GM23248 (cell line): Measurements from ENCODE around the gene CUL1. TPM values are rescaled to one million over a fixed set of nuclear protein-coding genes. Genes with fewer than 3 reads are reported as not detected.

Experiments
- DNase-seq: peaks from one replicate; pipeline ENCODE4 v3.0.0-alpha.2; 2015
- H2AFZ ChIP-seq: fragments of 200-600 bp; sonication (generic); 2 replicates; pipeline ENCODE4 v1.6.1; 2016; ENCODE audit warnings: antibody characterized with exemption
- H3F3A ChIP-seq: fragments of 200-600 bp; sonication (generic); 2 replicates; pipeline ENCODE4 v1.6.1; 2016; ENCODE audit warnings: mild to moderate bottlenecking, antibody characterized with exemption, mixed run types; ENCODE audit not compliant: insufficient read depth
- H3K27ac ChIP-seq: fragments of 200-600 bp; sonication (generic); 2 replicates; pipeline ENCODE4 v1.5.1; 2016; ENCODE audit warnings: mild to moderate bottlenecking
- H3K27me3 ChIP-seq: fragments of 200-600 bp; sonication (generic); replicated peaks from 2 replicates; pipeline ENCODE4 v1.6.1; 2016; ENCODE audit warnings: mild to moderate bottlenecking; ENCODE audit not compliant: insufficient read depth
- H3K36me3 ChIP-seq: fragments of 200-600 bp; sonication (generic); 2 replicates; pipeline ENCODE4 v1.6.1; 2016; ENCODE audit warnings: low read depth, mild to moderate bottlenecking
- H3K4me1 ChIP-seq: fragments of 200-600 bp; sonication (generic); 2 replicates; pipeline ENCODE4 v1.6.1; 2016; ENCODE audit warnings: mild to moderate bottlenecking; ENCODE audit not compliant: insufficient read depth
- H3K4me2 ChIP-seq: fragments of 200-600 bp; sonication (generic); one replicate; pipeline ENCODE4 v1.6.1; 2016; ENCODE audit warnings: mild to moderate bottlenecking; ENCODE audit not compliant: unreplicated experiment
- H3K4me3 ChIP-seq: fragments of 200-600 bp; sonication (generic); 2 replicates; pipeline ENCODE4 v1.5.1; 2016; ENCODE audit warnings: mild to moderate bottlenecking
- H3K79me2 ChIP-seq: fragments of 200-600 bp; sonication (generic); 2 replicates; pipeline ENCODE4 v1.6.1; 2016; ENCODE audit warnings: mild to moderate bottlenecking; ENCODE audit not compliant: insufficient read depth
- H3K9ac ChIP-seq: fragments of 200-600 bp; sonication (generic); 2 replicates; pipeline ENCODE4 v1.6.1; 2016; ENCODE audit warnings: mild to moderate bottlenecking
- H3K9me2 ChIP-seq: fragments of 200-600 bp; sonication (generic); 2 replicates; pipeline ENCODE4 v1.6.1; 2016; ENCODE audit warnings: mixed run types, mild to moderate bottlenecking, moderate library complexity; ENCODE audit not compliant: insufficient read depth
- H3K9me3 ChIP-seq: fragments of 200-600 bp; sonication (generic); one replicate; pipeline ENCODE4 v1.6.1; 2017; ENCODE audit warnings: low read depth
- H4K20me1 ChIP-seq: fragments of 200-600 bp; sonication (generic); 2 replicates; pipeline ENCODE4 v1.6.0; 2016; ENCODE audit not compliant: insufficient read depth
- EZH2 ChIP-seq: fragments of 200-600 bp; sonication (generic); IDR thresholded peaks from 2 replicates; pipeline ENCODE4 v1.6.1; 2018; ENCODE audit warnings: antibody characterized with exemption, mild to moderate bottlenecking; ENCODE audit not compliant: insufficient read depth, poor library complexity, severe bottlenecking
- EZH2phosphoT487 ChIP-seq: fragments of 200-600 bp; sonication (generic); IDR thresholded peaks from 2 replicates; pipeline ENCODE4 v1.6.1; 2018; ENCODE audit warnings: antibody characterized with exemption, moderate library complexity, mild to moderate bottlenecking, low read depth; ENCODE audit not compliant: insufficient read depth
- WGBS, 2 experiments: methylation state at CpG; one replicate each; pipeline ENCODE4 v1.1.6; 2015 to 2017; ENCODE audit warnings: low lambda C conversion rate in 2 of 2, low coverage in 1 of 2; ENCODE audit errors: missing lambda C conversion rate in 2 of 2; 5-methylcytosine and 5-hydroxymethylcytosine counted together
- in situ Hi-C: fragments of 300-500 bp; cut with MboI; formaldehyde crosslinking; loops from 2 replicates; pipeline ENCODE4 v1.15.0; 2020
- polyA plus RNA-seq: library from polyadenylated mRNA; unstranded; fragments of >200 nt; fragmentation: Nextera tagmentation; extraction: Ambion mirVana; gene quantifications from 2 replicates; pipeline ENCODE4 v1.2.1, GENCODE V29; 2016
- total RNA-seq: library from RNA; depleted of rRNA; stranded (reverse); fragments of >200 nt; shearing (Covaris generic); gene quantifications from 2 replicates; pipeline ENCODE4 v1.2.3, GENCODE V29; 2014

The CUL1 gene
- total and polyA plus RNA-seq, 2 experiments from 2014 or later = 49.1 to 52.6 TPM

- Histone ChIP-seq H4K20me1 (no peaks in the 10 kb centered on the region), H3K9ac (no peak overlapping the region), H3K79me2 (peaks cover 21% of the 10 kb centered on the region; the same call in 1 of the 2 replicates), H3K9me2 (no peaks in the 10 kb centered on the region), H3K27ac (no peak overlapping the region), H3K36me3 (peaks cover 45% of the 10 kb centered on the region), H3K27me3 (no peaks in the 10 kb centered on the region), H3K9me3 (no peaks in the 10 kb centered on the region), H2AFZ (no peak overlapping the region), H3K4me3 (no peak overlapping the region), H3F3A (no peaks in the 10 kb centered on the region), H3K4me2 (no peak overlapping the region), H3K4me1 (no peaks in the 10 kb centered on the region)
- in situ Hi-C loops = no loop called here
- peak; percentile 5 for DNase-seq
- TF ChIP-seq EZH2 (no peak), EZH2phosphoT487 (no peak)
These were observed 64.9 kb downstream of the CUL1 start for GRCh38 chr7:148763622-148764021.

GRCh38 chr7:148770004-148770403, 71.3 kb downstream of the CUL1 start:
- in situ Hi-C loops = no loop called here
- Histone ChIP-seq H3K79me2 (peaks cover 18% of the 10 kb centered on the region), H3K9ac (no peak overlapping the region), H2AFZ (no peak overlapping the region), H4K20me1 (no peaks in the 10 kb centered on the region), H3K4me1 (peaks cover 17% of the 10 kb centered on the region), H3F3A (peaks cover 42% of the 10 kb centered on the region), H3K27ac (no peak overlapping the region), H3K4me2 (no peak overlapping the region), H3K36me3 (peaks cover 31% of the 10 kb centered on the region), H3K9me3 (no peaks in the 10 kb centered on the region), H3K27me3 (no peaks in the 10 kb centered on the region), H3K9me2 (no peaks in the 10 kb centered on the region), H3K4me3 (no peak overlapping the region)
- 80 to 82% methylated on average over 6 of the region's 6 CpGs for WGBS, 2 experiments
- TF ChIP-seq EZH2phosphoT487 (no peak), EZH2 (no peak)
- DNase-seq = no peak

DNA sequence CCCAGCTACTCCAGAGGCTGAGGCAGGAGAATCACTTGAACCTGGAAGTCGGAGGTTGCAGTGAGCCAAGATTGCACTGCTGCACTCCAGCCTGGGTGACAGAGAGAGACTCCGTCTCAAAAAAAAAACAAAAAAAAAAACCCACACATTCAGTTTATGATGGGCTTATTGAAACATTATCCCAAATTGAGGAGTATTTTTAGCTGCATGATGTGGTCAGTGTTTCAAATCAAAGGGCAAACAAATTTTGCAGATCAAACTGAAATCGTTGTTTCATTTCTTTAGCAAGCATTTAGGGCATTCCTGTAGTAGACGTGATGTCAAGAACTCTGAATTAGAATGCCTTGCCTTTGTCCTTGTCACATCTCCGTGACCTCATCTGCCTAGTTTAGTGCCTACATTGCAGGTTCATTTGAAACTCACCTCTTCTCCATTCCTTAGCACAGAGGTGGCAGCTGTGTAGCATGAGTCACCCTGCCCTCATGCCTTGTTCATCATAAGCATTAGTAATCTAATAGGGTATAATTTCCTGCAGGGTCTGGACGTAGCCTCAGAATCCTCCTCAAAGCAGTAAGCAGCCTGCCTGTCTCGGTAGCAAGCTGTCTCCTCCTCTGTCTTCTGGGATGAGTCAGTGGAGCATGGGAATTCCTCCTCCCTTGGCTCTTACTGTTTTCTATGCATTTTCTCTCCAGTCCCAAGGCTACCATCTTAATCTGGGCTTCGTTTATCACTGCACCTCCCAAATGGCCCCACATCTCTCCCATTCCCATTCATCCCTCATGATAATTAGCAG, 73.8 kb downstream of the CUL1 start:
- H3K9ac ChIP-seq = peak overlapping the region; percentile 19; the same call in 1 of the 2 replicates
- H3K4me2 ChIP-seq = peak overlapping the region; percentile 49

DNA sequence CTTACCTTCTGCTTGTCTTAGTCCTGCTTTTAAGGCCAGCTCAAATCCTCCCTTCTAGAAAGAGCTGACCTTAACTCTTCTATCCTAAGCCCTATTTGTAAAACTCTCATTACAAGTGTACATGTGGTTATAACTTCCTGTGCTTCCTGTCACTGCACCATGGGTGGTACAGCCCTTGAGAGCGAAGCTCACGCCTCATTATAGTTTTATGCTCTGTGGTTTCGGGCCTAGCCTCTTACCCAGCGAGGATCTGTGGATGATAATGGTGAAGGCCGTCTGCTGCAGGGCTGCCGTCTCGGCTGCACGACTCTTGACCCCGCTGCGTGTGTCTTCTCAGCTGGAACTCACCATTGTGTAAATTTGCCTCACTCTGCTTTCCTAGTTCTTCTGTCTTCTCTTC, 74.6 kb downstream of the CUL1 start:
- H3K4me1 ChIP-seq = peaks cover 17% of the 10 kb centered on the region
- H3K27ac ChIP-seq = peak overlapping the region; percentile 78
- H3K9me3 ChIP-seq = no peaks in the 10 kb centered on the region
- peak overlapping the region; percentile 19; the same call in 1 of the 2 replicates for H3K9ac ChIP-seq
- no peak overlapping the region for H2AFZ ChIP-seq
- H3K36me3 ChIP-seq = peaks cover 28% of the 10 kb centered on the region
- peaks cover 32% of the 10 kb centered on the region for H3K79me2 ChIP-seq
- no peak overlapping the region for H3K4me3 ChIP-seq
- no peaks in the 10 kb centered on the region for H3K27me3 ChIP-seq
- peaks cover 42% of the 10 kb centered on the region for H3F3A ChIP-seq
- no peaks in the 10 kb centered on the region for H4K20me1 ChIP-seq
- DNase-seq = no peak
- H3K9me2 ChIP-seq = no peaks in the 10 kb centered on the region
- in situ Hi-C loops = no loop called here
- H3K4me2 ChIP-seq = peak overlapping the region; percentile 49
- no peak for TF ChIP-seq EZH2
- TF ChIP-seq EZH2phosphoT487 = no peak
- 85 to 87% methylated on average over 10 of the region's 10 CpGs for WGBS, 2 experiments

More for the DNA sequence above, 73.8 kb downstream of the CUL1 start:
- 42 to 44% methylated on average over 8 of the region's 8 CpGs for WGBS, 2 experiments
- Histone ChIP-seq H3K4me1 (peaks cover 17% of the 10 kb centered on the region), H3K9me2 (no peaks in the 10 kb centered on the region), H3K79me2 (peaks cover 30% of the 10 kb centered on the region), H3F3A (peaks cover 42% of the 10 kb centered on the region), H3K36me3 (peaks cover 28% of the 10 kb centered on the region), H3K4me3 (peak overlapping the region; percentile 14; the same call in 1 of the 2 replicates), H4K20me1 (no peaks in the 10 kb centered on the region), H3K27me3 (no peaks in the 10 kb centered on the region), H2AFZ (no peak overlapping the region), H3K27ac (peak overlapping the region; percentile 78), H3K9me3 (no peaks in the 10 kb centered on the region)
- in situ Hi-C loops = no loop called here
- DNase-seq = peak; percentile 96
- TF ChIP-seq EZH2 (no peak), EZH2phosphoT487 (no peak)
